OCI-LY1 (cell line): Measurements from ENCODE around the gene RINT1.

ENCODE experiments used
- H2AFZ ChIP-seq: fragments of 200-600 bp; sonication (generic), shearing (Covaris generic); 2 replicates; pipeline ENCODE4 v1.6.0; 2014; ENCODE audit warnings: antibody characterized with exemption, mild to moderate bottlenecking, low read length
- H3F3A ChIP-seq: fragments of 200-600 bp; sonication (generic), shearing (Covaris generic); 2 replicates; pipeline ENCODE4 v1.6.0; 2014; ENCODE audit warnings: mild to moderate bottlenecking, antibody characterized with exemption, low read length, moderate library complexity; ENCODE audit not compliant: insufficient read depth
- H3K27ac ChIP-seq: fragments of 200-600 bp; sonication (generic); 2 replicates; pipeline ENCODE4 v1.5.1; 2014; ENCODE audit warnings: low read length, mixed run types, mild to moderate bottlenecking, low read depth; ENCODE audit not compliant: poor library complexity, severe bottlenecking
- H3K27me3 ChIP-seq: fragments of 200-600 bp; sonication (generic); 2 replicates; pipeline ENCODE4 v1.6.0; 2014; ENCODE audit warnings: antibody characterized with exemption, mild to moderate bottlenecking, low read length, moderate library complexity; ENCODE audit not compliant: insufficient read depth
- H3K36me3 ChIP-seq: fragments of 200-600 bp; sonication (generic); 2 replicates; pipeline ENCODE4 v1.6.1; 2014; ENCODE audit warnings: mild to moderate bottlenecking, antibody characterized with exemption, low read length, moderate library complexity, mixed read lengths; ENCODE audit not compliant: insufficient read depth
- H3K4me1 ChIP-seq: fragments of 200-600 bp; sonication (generic); 2 replicates; pipeline ENCODE4 v1.5.1; 2014; ENCODE audit warnings: mild to moderate bottlenecking, low read length, moderate library complexity; ENCODE audit not compliant: insufficient read depth, severe bottlenecking
- H3K4me2 ChIP-seq: fragments of 200-600 bp; sonication (generic), shearing (Covaris generic); 2 replicates; pipeline ENCODE4 v1.6.1; 2014; ENCODE audit warnings: low read length
- H3K4me3 ChIP-seq: fragments of 200-600 bp; sonication (generic); 2 replicates; pipeline ENCODE4 v1.5.1; 2014; ENCODE audit warnings: low read length, low read depth, mild to moderate bottlenecking, mixed read lengths; ENCODE audit not compliant: poor library complexity, severe bottlenecking
- H3K79me2 ChIP-seq: fragments of 200-600 bp; shearing (Covaris generic); 2 replicates; pipeline ENCODE4 v1.6.1; 2016; ENCODE audit warnings: mixed run types, low read length, mixed read lengths; ENCODE audit not compliant: insufficient read depth
- H3K9ac ChIP-seq: fragments of 200-600 bp; sonication (generic), shearing (Covaris generic); 2 replicates; pipeline ENCODE4 v1.6.1; 2014; ENCODE audit warnings: mild to moderate bottlenecking, low read length, mixed read lengths
- H3K9me2 ChIP-seq: fragments of 200-600 bp; sonication (generic), shearing (Covaris generic); 2 replicates; pipeline ENCODE4 v1.6.1; 2014; ENCODE audit warnings: low read depth, mild to moderate bottlenecking, low read length, mixed read lengths
- H3K9me3 ChIP-seq: fragments of 200-600 bp; shearing (Covaris generic); 2 replicates; pipeline ENCODE4 v1.6.1; 2014; ENCODE audit warnings: low read length, mixed read lengths
- H4K20me1 ChIP-seq: fragments of 200-600 bp; sonication (generic), shearing (Covaris generic); 2 replicates; pipeline ENCODE4 v1.6.0; 2016; ENCODE audit warnings: mild to moderate bottlenecking, low read length; ENCODE audit not compliant: insufficient read depth
- EZH2 ChIP-seq: fragments of 200-600 bp; sonication (generic), shearing (Covaris generic); IDR thresholded peaks from 2 replicates; pipeline ENCODE4 v1.8.0; 2017; ENCODE audit warnings: borderline replicate concordance, mixed run types, mild to moderate bottlenecking, antibody characterized with exemption, low read length, moderate library complexity, mixed read lengths
- TF ChIP-seq, protein P1 (sequence below): fragments of 200-600 bp; sonication (generic), shearing (Covaris generic); IDR thresholded peaks from 2 replicates; pipeline ENCODE4 v1.5.1; 2017; ENCODE audit warnings: mild to moderate bottlenecking, antibody characterized with exemption, low read length, moderate library complexity, mixed read lengths

The RINT1 gene

GRCh38 chr7:105567024-105567423 is 35.0 kb downstream of the RINT1 start:
- Histone ChIP-seq H3K27me3 (no peaks in the 10 kb centered on the region), H3K4me1 (no peaks in the 10 kb centered on the region), H3F3A (no peaks in the 10 kb centered on the region), H3K9ac (no peak overlapping the region), H3K9me3 (no peaks in the 10 kb centered on the region), H3K9me2 (no peaks in the 10 kb centered on the region), H2AFZ (no peak overlapping the region), H3K27ac (no peak overlapping the region), H3K36me3 (peaks cover 78% of the 10 kb centered on the region), H3K4me3 (no peak overlapping the region), H3K79me2 (no peaks in the 10 kb centered on the region), H4K20me1 (no peaks in the 10 kb centered on the region), H3K4me2 (no peak overlapping the region)
- TF ChIP-seq EZH2: no peak
- TF ChIP-seq, protein P1, sequence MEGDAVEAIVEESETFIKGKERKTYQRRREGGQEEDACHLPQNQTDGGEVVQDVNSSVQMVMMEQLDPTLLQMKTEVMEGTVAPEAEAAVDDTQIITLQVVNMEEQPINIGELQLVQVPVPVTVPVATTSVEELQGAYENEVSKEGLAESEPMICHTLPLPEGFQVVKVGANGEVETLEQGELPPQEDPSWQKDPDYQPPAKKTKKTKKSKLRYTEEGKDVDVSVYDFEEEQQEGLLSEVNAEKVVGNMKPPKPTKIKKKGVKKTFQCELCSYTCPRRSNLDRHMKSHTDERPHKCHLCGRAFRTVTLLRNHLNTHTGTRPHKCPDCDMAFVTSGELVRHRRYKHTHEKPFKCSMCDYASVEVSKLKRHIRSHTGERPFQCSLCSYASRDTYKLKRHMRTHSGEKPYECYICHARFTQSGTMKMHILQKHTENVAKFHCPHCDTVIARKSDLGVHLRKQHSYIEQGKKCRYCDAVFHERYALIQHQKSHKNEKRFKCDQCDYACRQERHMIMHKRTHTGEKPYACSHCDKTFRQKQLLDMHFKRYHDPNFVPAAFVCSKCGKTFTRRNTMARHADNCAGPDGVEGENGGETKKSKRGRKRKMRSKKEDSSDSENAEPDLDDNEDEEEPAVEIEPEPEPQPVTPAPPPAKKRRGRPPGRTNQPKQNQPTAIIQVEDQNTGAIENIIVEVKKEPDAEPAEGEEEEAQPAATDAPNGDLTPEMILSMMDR: no peak

DNA sequence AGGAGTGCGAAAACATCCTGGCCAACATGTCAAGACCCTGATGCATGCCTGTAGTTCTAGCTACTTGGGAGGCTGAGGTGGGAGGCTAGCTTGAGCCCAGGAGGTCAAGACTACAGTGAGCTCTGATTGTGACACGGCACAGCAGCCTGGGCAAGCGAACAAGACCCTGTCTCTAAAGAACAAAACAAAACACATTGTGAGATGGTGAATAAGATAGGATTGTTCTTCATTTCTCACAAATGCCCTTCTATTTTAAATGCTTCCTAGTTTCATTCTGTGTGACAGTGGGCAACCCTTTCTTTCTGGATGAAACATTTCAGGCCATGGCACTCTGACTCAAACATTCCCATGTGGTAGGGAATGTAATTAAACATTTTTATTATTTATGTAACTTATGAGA is 35.8 kb downstream of the RINT1 start:
- Histone ChIP-seq H3K9me2 (no peaks in the 10 kb centered on the region), H3K36me3 (peaks cover 74% of the 10 kb centered on the region), H3F3A (no peaks in the 10 kb centered on the region), H3K27me3 (no peaks in the 10 kb centered on the region), H3K4me1 (no peaks in the 10 kb centered on the region), H4K20me1 (no peaks in the 10 kb centered on the region), H3K4me2 (no peak overlapping the region), H3K27ac (no peak overlapping the region), H3K4me3 (no peak overlapping the region), H3K79me2 (no peaks in the 10 kb centered on the region), H3K9ac (no peak overlapping the region), H3K9me3 (no peaks in the 10 kb centered on the region), H2AFZ (no peak overlapping the region)
- no peak for TF ChIP-seq EZH2
- TF ChIP-seq, protein P1: no peak

DNA sequence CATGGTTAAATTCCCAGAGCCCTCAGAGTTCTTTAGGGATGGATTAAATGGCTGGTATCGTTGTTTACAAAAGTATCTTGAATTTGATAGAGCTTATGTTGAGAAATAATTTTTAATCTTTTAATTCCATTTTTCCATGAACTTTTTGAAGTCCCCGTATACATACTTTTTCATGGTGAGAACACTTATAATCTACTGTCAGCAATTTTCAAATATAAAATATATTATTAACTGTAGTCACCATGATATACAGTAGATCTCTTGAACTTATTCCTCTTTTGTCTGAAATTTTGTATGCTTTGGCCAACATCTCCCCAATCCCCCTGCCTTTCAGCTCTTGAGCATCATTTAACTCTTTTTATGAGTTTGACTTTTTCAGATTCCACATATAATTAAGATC is 39.9 kb downstream of the RINT1 start:
- Histone ChIP-seq H3K36me3 (peaks cover 35% of the 10 kb centered on the region), H3K4me3 (no peak overlapping the region), H2AFZ (no peak overlapping the region), H3K9ac (no peak overlapping the region), H3K27me3 (no peaks in the 10 kb centered on the region), H3K9me3 (no peaks in the 10 kb centered on the region), H3K4me1 (no peaks in the 10 kb centered on the region), H4K20me1 (no peaks in the 10 kb centered on the region), H3K4me2 (no peak overlapping the region), H3F3A (0 out of 2 replicates have a peak, but pooled peaks cover 7% of the 10 kb centered on the region), H3K27ac (no peak overlapping the region), H3K9me2 (no peaks in the 10 kb centered on the region), H3K79me2 (no peaks in the 10 kb centered on the region)
- TF ChIP-seq, protein P1: no peak
